BLaER1 (cell line): ENCODE data around the gene CD96.
"Not testable (repeated sequence)": the region's sequence is repeated elsewhere in the genome, so short reads cannot be mapped to it uniquely, and the experiment has no call there.

Source experiments
- H3K27ac ChIP-seq: shearing (Covaris generic); formaldehyde crosslinking; 2 replicates; pipeline ENCODE4 v1.8.1; 2022
- H3K27me3 ChIP-seq: shearing (Covaris generic); formaldehyde crosslinking; 2 replicates; pipeline ENCODE4 v1.8.1; 2022
- H3K36me3 ChIP-seq: shearing (Covaris generic); formaldehyde crosslinking; 2 replicates; pipeline ENCODE4 v1.8.1; 2022
- H3K4me1 ChIP-seq: shearing (Covaris generic); formaldehyde crosslinking; 2 replicates; pipeline ENCODE4 v1.8.1; 2022
- H3K4me2 ChIP-seq: shearing (Covaris generic); formaldehyde crosslinking; 2 replicates; pipeline ENCODE4 v1.8.1; 2022
- H3K4me3 ChIP-seq: shearing (Covaris generic); formaldehyde crosslinking; 2 replicates; pipeline ENCODE4 v1.8.1; 2022
- H3K9ac ChIP-seq: shearing (Covaris generic); formaldehyde crosslinking; 2 replicates; pipeline ENCODE4 v1.8.1; 2022
- H3K9me3 ChIP-seq: shearing (Covaris generic); formaldehyde crosslinking; 2 replicates; pipeline ENCODE4 v1.8.1; 2022
- H4K20me1 ChIP-seq: shearing (Covaris generic); formaldehyde crosslinking; 2 replicates; pipeline ENCODE4 v1.8.1; 2022
- Cebpa-rat ChIP-seq: shearing (Covaris generic); IDR thresholded peaks from 2 replicates; pipeline ENCODE4 v1.8.1; 2022

CD96 gene

GRCh38 chr3:111541911-111542483 is at the start of gene CD96:
CD96 (plus strand) TSS chr3:111542197; CDS start chr3:111542249, 52 bp downstream.
- Histone ChIP-seq H3K9ac (peak within 1 kb of the TSS; percentile 88), H3K27ac (peak within 1 kb of the TSS; percentile 90), H3K4me3 (peak within 1 kb of the TSS; percentile 69), H3K27me3 (no peaks in the 10 kb centered on the region), H3K4me2 (peak within 1 kb of the TSS; percentile 87), H3K4me1 (peaks cover 71% of the 10 kb centered on the region), H3K36me3 (peaks cover 14% of the 10 kb centered on the region), H4K20me1 (no peaks in the 10 kb centered on the region), H3K9me3 (no peaks in the 10 kb centered on the region)
- TF ChIP-seq Cebpa-rat = no peak

- Histone ChIP-seq H3K27ac (no peak overlapping the region), H3K27me3 (no peaks in the 10 kb centered on the region), H4K20me1 (no peaks in the 10 kb centered on the region), H3K4me1 (no peaks in the 10 kb centered on the region), H3K4me2 (no peak overlapping the region), H3K4me3 (no peak overlapping the region), H3K9ac (no peak overlapping the region), H3K9me3 (no peaks in the 10 kb centered on the region), H3K36me3 (no peaks in the 10 kb centered on the region)
- TF ChIP-seq Cebpa-rat = no peak
Measured at GRCh38 chr3:111493276-111493675, 48.7 kb upstream of the CD96 start.

GRCh38 chr3:111496894-111497559 is 45.0 kb upstream of the CD96 start:
- H3K27me3 ChIP-seq = no peaks in the 10 kb centered on the region
- no peaks in the 10 kb centered on the region for H3K9me3 ChIP-seq
- no peaks in the 10 kb centered on the region for H4K20me1 ChIP-seq
- H3K4me3 ChIP-seq = no peak overlapping the region
- no peak overlapping the region for H3K9ac ChIP-seq
- no peaks in the 10 kb centered on the region for H3K4me1 ChIP-seq
- H3K36me3 ChIP-seq = no peaks in the 10 kb centered on the region
- H3K4me2 ChIP-seq = no peak overlapping the region
- no peak for TF ChIP-seq Cebpa-rat
- no peak overlapping the region for H3K27ac ChIP-seq

GRCh38 chr3:111498022-111498421 is 44.0 kb upstream of the CD96 start:
- no peaks in the 10 kb centered on the region for H3K27me3 ChIP-seq
- no peak overlapping the region for H3K27ac ChIP-seq
- H3K4me2 ChIP-seq = no peak overlapping the region
- H3K9me3 ChIP-seq = no peaks in the 10 kb centered on the region
- H4K20me1 ChIP-seq = no peaks in the 10 kb centered on the region
- no peak overlapping the region for H3K4me3 ChIP-seq
- TF ChIP-seq Cebpa-rat = no peak
- no peaks in the 10 kb centered on the region for H3K4me1 ChIP-seq
- H3K9ac ChIP-seq = no peak overlapping the region
- H3K36me3 ChIP-seq = no peaks in the 10 kb centered on the region

GRCh38 chr3:111506435-111506834 is 35.6 kb upstream of the CD96 start:
- Histone ChIP-seq H3K27me3 (no peaks in the 10 kb centered on the region), H3K4me2 (no peak overlapping the region), H3K9ac (no peak overlapping the region), H3K4me1 (no peaks in the 10 kb centered on the region), H3K9me3 (no peaks in the 10 kb centered on the region), H4K20me1 (no peaks in the 10 kb centered on the region), H3K27ac (no peak overlapping the region), H3K36me3 (no peaks in the 10 kb centered on the region), H3K4me3 (no peak overlapping the region)
- no peak for TF ChIP-seq Cebpa-rat

- H3K27ac ChIP-seq = no peak overlapping the region
- no peaks in the 10 kb centered on the region for H3K4me1 ChIP-seq
- H3K9ac ChIP-seq = no peak overlapping the region
- no peaks in the 10 kb centered on the region for H3K9me3 ChIP-seq
- no peaks in the 10 kb centered on the region for H4K20me1 ChIP-seq
- H3K4me2 ChIP-seq = no peak overlapping the region
- no peak overlapping the region for H3K4me3 ChIP-seq
- no peaks in the 10 kb centered on the region for H3K27me3 ChIP-seq
- H3K36me3 ChIP-seq = no peaks in the 10 kb centered on the region
- no peak for TF ChIP-seq Cebpa-rat
Measured at GRCh38 chr3:111509308-111509707, 32.7 kb upstream of the CD96 start.

- H3K4me1 ChIP-seq = peaks cover 28% of the 10 kb centered on the region
- H3K27ac ChIP-seq = no peak overlapping the region
- H3K27me3 ChIP-seq = no peaks in the 10 kb centered on the region
- no peaks in the 10 kb centered on the region for H4K20me1 ChIP-seq
- peak overlapping the region; percentile 35 for H3K4me2 ChIP-seq
- no peak overlapping the region for H3K9ac ChIP-seq
- no peaks in the 10 kb centered on the region for H3K36me3 ChIP-seq
- H3K4me3 ChIP-seq = no peak overlapping the region
- no peak for TF ChIP-seq Cebpa-rat
- 0 out of 2 replicates have a peak, but pooled peaks cover 10% of the 10 kb centered on the region for H3K9me3 ChIP-seq
Measured at GRCh38 chr3:111517801-111518200, 24.2 kb upstream of the CD96 start.

GRCh38 chr3:111519178-111519855 is 22.7 kb upstream of the CD96 start:
- Histone ChIP-seq H3K4me2 (peak overlapping the region; percentile 2; the same call in 1 of the 2 replicates), H3K27me3 (no peaks in the 10 kb centered on the region), H3K9me3 (0 out of 2 replicates have a peak, but pooled peaks cover 10% of the 10 kb centered on the region), H3K4me1 (peaks cover 28% of the 10 kb centered on the region), H3K4me3 (no peak overlapping the region), H3K27ac (no peak overlapping the region), H3K36me3 (no peaks in the 10 kb centered on the region), H4K20me1 (no peaks in the 10 kb centered on the region), H3K9ac (no peak overlapping the region)
- TF ChIP-seq Cebpa-rat = no peak

GRCh38 chr3:111521891-111522290 is 20.1 kb upstream of the CD96 start:
- H3K4me2 ChIP-seq = no peak overlapping the region
- no peak overlapping the region for H3K4me3 ChIP-seq
- no peaks in the 10 kb centered on the region for H4K20me1 ChIP-seq
- peaks cover 16% of the 10 kb centered on the region; the same call in 1 of the 2 replicates for H3K9me3 ChIP-seq
- no peaks in the 10 kb centered on the region for H3K36me3 ChIP-seq
- no peak for TF ChIP-seq Cebpa-rat
- no peak overlapping the region for H3K9ac ChIP-seq
- peaks cover 24% of the 10 kb centered on the region for H3K4me1 ChIP-seq
- H3K27ac ChIP-seq = no peak overlapping the region
- no peaks in the 10 kb centered on the region for H3K27me3 ChIP-seq

GRCh38 chr3:111524486-111524885 is 17.5 kb upstream of the CD96 start:
- H4K20me1 ChIP-seq, H3K4me1 ChIP-seq, H3K27ac ChIP-seq, H3K4me3 ChIP-seq, H3K9ac ChIP-seq, H3K27me3 ChIP-seq, H3K4me2 ChIP-seq, H3K36me3 ChIP-seq: not testable (repeated sequence)
- H3K9me3 ChIP-seq = peaks cover 18% of the 10 kb centered on the region
